Measurements from ENCODE around the gene HADHA. TPM values are rescaled to one million over a fixed set of nuclear protein-coding genes. Genes with fewer than 3 reads are reported as not detected.

The HADHA gene
- total and polyA plus RNA-seq, 3 experiments from 2014 or later = 116 to 126 (median 122) TPM

GRCh38 chr2:26217720-26218119 is 26.7 kb downstream of the HADHA start:
- CTCF ChIA-PET = no interaction called here
- H3K27ac ChIP-seq (ENCODE audit: low read depth, low read length) = no peak overlapping the region
- H3K27me3 ChIP-seq (ENCODE audit: insufficient read depth, low read length, poor library complexity, severe bottlenecking) = no peaks in the 10 kb centered on the region
- no peak for DNase-seq
- H3K27me3 Mint-ChIP-seq = no peaks in the 10 kb centered on the region
- peak overlapping the region in 1 of 8 donors; percentile 24 for H3K27ac Mint-ChIP-seq
- no peak overlapping the region for H3K4me3 ChIP-seq (ENCODE audit: low read length)
- H3K4me1 ChIP-seq (ENCODE audit: insufficient read depth, low read length) = no peaks in the 10 kb centered on the region
- H3K4me3 Mint-ChIP-seq = no peak overlapping the region
- peaks cover 2 to 5% (median 4%) of the 10 kb centered on the region in 3 donors for H3K4me1 Mint-ChIP-seq
- no peaks in the 10 kb centered on the region for H3K9me3 Mint-ChIP-seq
- peaks cover 8 to 78% (median 30%) of the 10 kb centered on the region in 3 donors for H3K36me3 Mint-ChIP-seq
- H3K36me3 ChIP-seq (ENCODE audit: insufficient read depth, low read length) = peaks cover 38% of the 10 kb centered on the region
- POLR2A ChIA-PET = no interaction called here
- no peaks in the 10 kb centered on the region for H3K9me3 ChIP-seq (ENCODE audit: low read length)

GRCh38 chr2:26216587-26216986 is 27.8 kb downstream of the HADHA start:
- Mint-ChIP-seq H3K27me3 (no peaks in the 10 kb centered on the region), H3K27ac (peak overlapping the region in 2 of 8 donors; percentile 41 to 52), H3K36me3 (peaks cover 8 to 80% (median 33%) of the 10 kb centered on the region in 3 donors), H3K9me3 (no peaks in the 10 kb centered on the region), H3K4me3 (no peak overlapping the region), H3K4me1 (peaks cover 2 to 5% (median 4%) of the 10 kb centered on the region in 3 donors)
- Histone ChIP-seq H3K9me3 (ENCODE audit: low read length) (no peaks in the 10 kb centered on the region), H3K4me3 (ENCODE audit: low read length) (no peak overlapping the region), H3K27me3 (ENCODE audit: insufficient read depth, low read length, poor library complexity, severe bottlenecking) (no peaks in the 10 kb centered on the region), H3K27ac (ENCODE audit: low read depth, low read length) (no peak overlapping the region), H3K36me3 (ENCODE audit: insufficient read depth, low read length) (peaks cover 47% of the 10 kb centered on the region), H3K4me1 (ENCODE audit: insufficient read depth, low read length) (no peaks in the 10 kb centered on the region)
- no peak for DNase-seq
- CTCF ChIA-PET = no interaction called here
- POLR2A ChIA-PET = no interaction called here

GRCh38 chr2:26215833-26216232 is 28.6 kb downstream of the HADHA start:
- DNase-seq = no peak
- Mint-ChIP-seq H3K9me3 (no peaks in the 10 kb centered on the region), H3K36me3 (peaks cover 8 to 83% (median 33%) of the 10 kb centered on the region in 3 donors), H3K4me1 (peaks cover 2 to 5% (median 4%) of the 10 kb centered on the region in 3 donors), H3K27me3 (no peaks in the 10 kb centered on the region), H3K27ac (peak overlapping the region in 4 of 8 donors; percentile 9 to 60 (median 26)), H3K4me3 (no peak overlapping the region)
- no peaks in the 10 kb centered on the region for H3K4me1 ChIP-seq (ENCODE audit: insufficient read depth, low read length)
- no peaks in the 10 kb centered on the region for H3K27me3 ChIP-seq (ENCODE audit: insufficient read depth, low read length, poor library complexity, severe bottlenecking)
- no peak overlapping the region for H3K27ac ChIP-seq (ENCODE audit: low read depth, low read length)
- peaks cover 55% of the 10 kb centered on the region for H3K36me3 ChIP-seq (ENCODE audit: insufficient read depth, low read length)
- H3K4me3 ChIP-seq (ENCODE audit: low read length) = no peak overlapping the region
- ChIA-PET POLR2A (no interaction called here), CTCF (no interaction called here)
- H3K9me3 ChIP-seq (ENCODE audit: low read length) = no peaks in the 10 kb centered on the region

GRCh38 chr2:26214759-26215158 is 29.7 kb downstream of the HADHA start:
- Mint-ChIP-seq H3K36me3 (peaks cover 8 to 86% (median 34%) of the 10 kb centered on the region in 3 donors), H3K27ac (no peak overlapping the region), H3K9me3 (no peaks in the 10 kb centered on the region), H3K4me1 (peaks cover 2 to 5% (median 4%) of the 10 kb centered on the region in 3 donors), H3K4me3 (no peak overlapping the region), H3K27me3 (no peaks in the 10 kb centered on the region)
- Histone ChIP-seq H3K27ac (ENCODE audit: low read depth, low read length) (no peak overlapping the region), H3K27me3 (ENCODE audit: insufficient read depth, low read length, poor library complexity, severe bottlenecking) (no peaks in the 10 kb centered on the region), H3K36me3 (ENCODE audit: insufficient read depth, low read length) (peaks cover 54% of the 10 kb centered on the region), H3K4me1 (ENCODE audit: insufficient read depth, low read length) (no peaks in the 10 kb centered on the region), H3K9me3 (ENCODE audit: low read length) (no peaks in the 10 kb centered on the region), H3K4me3 (ENCODE audit: low read length) (no peak overlapping the region)
- POLR2A ChIA-PET = no interaction called here
- CTCF ChIA-PET = interaction anchor here (1.5 kb wide), 1 partner anchor 15 kb away, joined by 3 read pairs; no protein-coding TSS in a partner anchor
- DNase-seq = no peak

- ChIA-PET POLR2A (no interaction called here), CTCF (no interaction called here)
- H3K4me1 Mint-ChIP-seq = peaks cover 2 to 5% (median 4%) of the 10 kb centered on the region in 3 donors
- H3K27me3 Mint-ChIP-seq = no peaks in the 10 kb centered on the region
- no peak overlapping the region for H3K27ac ChIP-seq (ENCODE audit: low read depth, low read length)
- no peaks in the 10 kb centered on the region for H3K9me3 ChIP-seq (ENCODE audit: low read length)
- H3K4me3 ChIP-seq (ENCODE audit: low read length) = no peak overlapping the region
- H3K36me3 Mint-ChIP-seq = peaks cover 0 to 95% (median 27%) of the 10 kb centered on the region in 3 donors
- H3K4me1 ChIP-seq (ENCODE audit: insufficient read depth, low read length) = no peaks in the 10 kb centered on the region
- H3K36me3 ChIP-seq (ENCODE audit: insufficient read depth, low read length) = peaks cover 63% of the 10 kb centered on the region
- H3K9me3 Mint-ChIP-seq = no peaks in the 10 kb centered on the region
- no peaks in the 10 kb centered on the region for H3K27me3 ChIP-seq (ENCODE audit: insufficient read depth, low read length, poor library complexity, severe bottlenecking)
- no peak overlapping the region for H3K4me3 Mint-ChIP-seq
- H3K27ac Mint-ChIP-seq = no peak overlapping the region
- DNase-seq = no peak
Measured at GRCh38 chr2:26212011-26212410, 32.4 kb downstream of the HADHA start.

GRCh38 chr2:26203906-26204305 is 40.5 kb downstream of the HADHA start:
- Mint-ChIP-seq H3K4me1 (peaks cover 0 to 2% (median 0%) of the 10 kb centered on the region in 3 donors), H3K27me3 (no peaks in the 10 kb centered on the region), H3K27ac (peak overlapping the region in 1 of 8 donors; percentile 38), H3K36me3 (peaks cover 0 to 88% (median 23%) of the 10 kb centered on the region in 3 donors), H3K4me3 (no peak overlapping the region), H3K9me3 (no peaks in the 10 kb centered on the region)
- H3K4me1 ChIP-seq (ENCODE audit: insufficient read depth, low read length) = no peaks in the 10 kb centered on the region
- CTCF ChIA-PET = no interaction called here
- H3K36me3 ChIP-seq (ENCODE audit: insufficient read depth, low read length) = peaks cover 38% of the 10 kb centered on the region
- H3K9me3 ChIP-seq (ENCODE audit: low read length) = no peaks in the 10 kb centered on the region
- no peaks in the 10 kb centered on the region for H3K27me3 ChIP-seq (ENCODE audit: insufficient read depth, low read length, poor library complexity, severe bottlenecking)
- H3K27ac ChIP-seq (ENCODE audit: low read depth, low read length) = no peak overlapping the region
- DNase-seq = no peak
- no peak overlapping the region for H3K4me3 ChIP-seq (ENCODE audit: low read length)
- POLR2A ChIA-PET = no interaction called here

- H3K9me3 ChIP-seq (ENCODE audit: low read length) = no peaks in the 10 kb centered on the region
- Mint-ChIP-seq H3K4me1 (peaks cover 0 to 2% (median 0%) of the 10 kb centered on the region in 3 donors), H3K4me3 (no peak overlapping the region), H3K27ac (peak overlapping the region in 1 of 8 donors; percentile 33), H3K36me3 (peaks cover 3 to 85% (median 23%) of the 10 kb centered on the region in 3 donors), H3K27me3 (no peaks in the 10 kb centered on the region), H3K9me3 (no peaks in the 10 kb centered on the region)
- no peaks in the 10 kb centered on the region for H3K4me1 ChIP-seq (ENCODE audit: insufficient read depth, low read length)
- peaks cover 42% of the 10 kb centered on the region for H3K36me3 ChIP-seq (ENCODE audit: insufficient read depth, low read length)
- ChIA-PET CTCF (no interaction called here), POLR2A (no interaction called here)
- no peaks in the 10 kb centered on the region for H3K27me3 ChIP-seq (ENCODE audit: insufficient read depth, low read length, poor library complexity, severe bottlenecking)
- DNase-seq = no peak
- H3K4me3 ChIP-seq (ENCODE audit: low read length) = no peak overlapping the region
- no peak overlapping the region for H3K27ac ChIP-seq (ENCODE audit: low read depth, low read length)
Measured at GRCh38 chr2:26202981-26203490, 41.4 kb downstream of the HADHA start.

- ChIA-PET POLR2A (no interaction called here), CTCF (no interaction called here)
- H3K36me3 ChIP-seq (ENCODE audit: insufficient read depth, low read length) = peaks cover 78% of the 10 kb centered on the region
- Mint-ChIP-seq H3K4me3 (no peak overlapping the region), H3K27me3 (no peaks in the 10 kb centered on the region), H3K36me3 (peaks cover 6 to 92% (median 28%) of the 10 kb centered on the region in 3 donors), H3K9me3 (no peaks in the 10 kb centered on the region), H3K27ac (peak overlapping the region in 2 of 8 donors; percentile 14 to 32), H3K4me1 (no peaks in the 10 kb centered on the region)
- H3K4me1 ChIP-seq (ENCODE audit: insufficient read depth, low read length) = no peaks in the 10 kb centered on the region
- no peak overlapping the region for H3K27ac ChIP-seq (ENCODE audit: low read depth, low read length)
- no peak overlapping the region for H3K4me3 ChIP-seq (ENCODE audit: low read length)
- no peaks in the 10 kb centered on the region for H3K27me3 ChIP-seq (ENCODE audit: insufficient read depth, low read length, poor library complexity, severe bottlenecking)
- no peak for DNase-seq
- no peaks in the 10 kb centered on the region for H3K9me3 ChIP-seq (ENCODE audit: low read length)
Measured at GRCh38 chr2:26197516-26197915, 46.9 kb downstream of the HADHA start.

All from CD8-positive, alpha-beta memory T cell (primary cell).